Panc1 (cell line): ENCODE results near the gene CD83. TPM values are rescaled to one million over a fixed set of nuclear protein-coding genes. Genes with fewer than 3 reads are reported as not detected.

Source experiments
- ATAC-seq: fragments of 200-7000 bp; cut with Tn5 transposase; 2 replicates; pipeline ENCODE4 v1.9.1; 2020; ENCODE audit warnings: mild to moderate bottlenecking, moderate library complexity
- BruUV-seq: library from RNA; stranded (reverse); fragments of 400-500 nt; replicated peaks from 2 replicates; lab custom pipeline; 2021; lab: Mats Ljungman, UMichigan
- CTCF ChIA-PET: fragments of 300-600 bp; sonication (Branson Sonifier 250); formaldehyde crosslinking; loops from one replicate; lab custom pipeline; 2022; ENCODE audit warnings: antibody characterized with exemption; lab: Charles Lee
- POLR2A ChIA-PET: fragments of 300-600 bp; sonication (Branson Sonifier 250); formaldehyde crosslinking; loops from one replicate; lab custom pipeline; 2022; ENCODE audit warnings: antibody characterized with exemption; lab: Charles Lee
- DNase-seq: peaks from one replicate; pipeline ENCODE4 v3.0.0-alpha.2; 2010; ENCODE audit warnings: low read depth, low spot score
- H3K27ac ChIP-seq: 2 replicates; pipeline ENCODE4 v1.5.1; 2011; ENCODE audit warnings: mild to moderate bottlenecking, low read length, inconsistent platforms
- H3K27me3 ChIP-seq: fragments of 200-500 bp; sonication (Bioruptor generic); 2 replicates; pipeline ENCODE4 v1.6.0; 2014; ENCODE audit warnings: low read length, inconsistent platforms; ENCODE audit not compliant: control insufficient read depth, insufficient read depth
- H3K36me3 ChIP-seq: fragments of 200-500 bp; sonication (Bioruptor generic); 2 replicates; pipeline ENCODE4 v1.5.1; 2014; ENCODE audit warnings: inconsistent platforms, mild to moderate bottlenecking, low read length, moderate library complexity; ENCODE audit not compliant: control insufficient read depth, insufficient read depth
- H3K4me1 ChIP-seq: 2 replicates; pipeline ENCODE4 v1.5.1; 2011; ENCODE audit warnings: inconsistent platforms, mild to moderate bottlenecking, low read length, moderate library complexity; ENCODE audit not compliant: control insufficient read depth, insufficient read depth
- H3K4me3 ChIP-seq, 2 experiments: 2 replicates each; pipeline ENCODE4 v1.5.1; 2011 to 2012; ENCODE audit warnings: low read depth in 2 of 2, low read length in 2 of 2, mild to moderate bottlenecking in 2 of 2, inconsistent platforms in 1 of 2, moderate library complexity in 1 of 2
- H3K9me3 ChIP-seq: fragments of 200-500 bp; sonication (Bioruptor generic); 2 replicates; pipeline ENCODE4 v1.5.1; 2014; ENCODE audit warnings: low read depth, mild to moderate bottlenecking, inconsistent platforms, low read length, moderate library complexity; ENCODE audit not compliant: control insufficient read depth, insufficient read depth
- CTCF ChIP-seq: fragments of 450-650 bp; IDR thresholded peaks from 2 replicates; pipeline ENCODE4 v1.5.1; 2017; ENCODE audit warnings: mild to moderate bottlenecking
- POLR2AphosphoS5 ChIP-seq: IDR thresholded peaks from 2 replicates; pipeline ENCODE4 v1.6.1; 2012; ENCODE audit warnings: mild to moderate bottlenecking, low read depth, low read length, moderate library complexity
- REST ChIP-seq, 2 experiments: IDR thresholded peaks; 2 replicates each; pipeline ENCODE4 v1.6.1; 2011 to 2012; ENCODE audit warnings: low read depth in 2 of 2, control low read depth in 1 of 2, low read length in 1 of 2, mild to moderate bottlenecking in 1 of 2, moderate library complexity in 1 of 2; ENCODE audit not compliant: insufficient read depth in 1 of 2
- SIN3A ChIP-seq: IDR thresholded peaks from 2 replicates; pipeline ENCODE4 v1.6.1; 2012; ENCODE audit warnings: low read depth, mild to moderate bottlenecking, low read length, moderate library complexity, borderline replicate concordance; ENCODE audit not compliant: insufficient read depth
- TCF7L2 ChIP-seq: IDR thresholded peaks from 2 replicates; pipeline ENCODE4 v1.6.1; 2011; ENCODE audit warnings: mild to moderate bottlenecking, low read depth, low read length, inconsistent platforms
- in situ Hi-C: cut with HindIII; loops from 2 replicates; pipeline ENCODE4 v1.10.0; 2016; ENCODE audit warnings: low sequenced_read_pairs, low pct_unique_long_range_greater_than_20kb
- intact Hi-C: fragments of 100-400 bp; cut with micrococcal nuclease; formaldehyde crosslinking; loops from one replicate; pipeline ENCODE4 v1.10.0; 2022; ENCODE audit not compliant: unreplicated experiment
- total RNA-seq: library from RNA; stranded (reverse); gene quantifications from one replicate; pipeline ENCODE4 v1.2.1, GENCODE V29; 2021; ENCODE audit not compliant: unreplicated experiment

Gene CD83
- total RNA-seq, 1 experiment from 2014 or later = 5.3 TPM

- in situ Hi-C loops = no loop called here
- peaks cover 7% of the 10 kb centered on the region; the same call in 1 of the 2 replicates for H3K9me3 ChIP-seq
- TF ChIP-seq REST (IDR thresholded peaks at IDR 0.05; ENCODE audit: insufficient read depth in 1 of 2, low read depth in 2 of 2, low read length in 1 of 2) (no peak), TCF7L2 (no peak), POLR2AphosphoS5 (no peak), SIN3A (no peak), CTCF (no peak)
- intact Hi-C loops = no loop called here
- DNase-seq (no peak), ATAC-seq (no peak)
- H3K4me1 ChIP-seq = no peaks in the 10 kb centered on the region
- H3K27ac ChIP-seq = no peak overlapping the region
- ChIA-PET CTCF (no interaction called here), POLR2A (no interaction called here)
- H3K27me3 ChIP-seq = peaks cover 2% of the 10 kb centered on the region; the same call in 1 of the 2 replicates
- BruUV-seq = no TSS peak
- no peaks in the 10 kb centered on the region for H3K36me3 ChIP-seq
- no peak overlapping the region for H3K4me3 ChIP-seq
Observed at GRCh38 chr6:14109411-14109826, 8.2 kb upstream of the CD83 start.

- in situ Hi-C loops = no loop called here
- ATAC-seq (no peak), DNase-seq (no peak)
- CTCF ChIA-PET = no interaction called here
- no TSS peak for BruUV-seq
- POLR2A ChIA-PET = interaction anchor here (0.6 to 0.8 kb wide), 2 partner anchors 12 to 419 kb away, joined by 3 to 4 read pairs; no protein-coding TSS in a partner anchor
- Histone ChIP-seq H3K4me1 (no peaks in the 10 kb centered on the region), H3K36me3 (no peaks in the 10 kb centered on the region), H3K4me3 (no peak overlapping the region), H3K27ac (no peak overlapping the region), H3K27me3 (peaks cover under 1% of the 10 kb centered on the region; the same call in 1 of the 2 replicates), H3K9me3 (peaks cover 7% of the 10 kb centered on the region; the same call in 1 of the 2 replicates)
- TF ChIP-seq POLR2AphosphoS5 (no peak), SIN3A (no peak), REST (IDR thresholded peaks at IDR 0.05; ENCODE audit: insufficient read depth in 1 of 2, low read depth in 2 of 2, low read length in 1 of 2) (no peak), CTCF (no peak), TCF7L2 (no peak)
- intact Hi-C loops = no loop called here
Observed at GRCh38 chr6:14110001-14110818, 7.4 kb upstream of the CD83 start.
